Neural cell (in vitro differentiated cells): ENCODE results near the gene DPYSL4.

Experiments used
- CTCF ChIP-seq: fragments of 450-650 bp; IDR thresholded peaks from 2 replicates; pipeline ENCODE4 v1.5.1; 2014; ENCODE audit warnings: antibody characterized with exemption, mild to moderate bottlenecking, moderate library complexity; ENCODE audit not compliant: poor library complexity, severe bottlenecking
- EP300 ChIP-seq: fragments of 450-650 bp; conservative IDR thresholded peaks from 2 replicates; pipeline ENCODE4 v1.6.1; 2014; ENCODE audit warnings: antibody characterized with exemption, mild to moderate bottlenecking, moderate library complexity; ENCODE audit not compliant: poor library complexity, severe bottlenecking
- EZH2 ChIP-seq: fragments of 200-600, 300-800 bp; shearing (Covaris generic), sonication (generic); IDR thresholded peaks from 2 replicates; pipeline ENCODE4 v1.6.1; 2014; ENCODE audit warnings: antibody characterized with exemption, low read length, borderline replicate concordance, mild to moderate bottlenecking; ENCODE audit not compliant: insufficient read depth, poor library complexity, severe bottlenecking
- MXI1 ChIP-seq: fragments of 450-650 bp; conservative IDR thresholded peaks from 2 replicates; pipeline ENCODE4 v1.6.1; 2014; ENCODE audit warnings: antibody characterized with exemption, mild to moderate bottlenecking; ENCODE audit not compliant: poor library complexity, severe bottlenecking
- SMC3 ChIP-seq: fragments of 450-650 bp; conservative IDR thresholded peaks from 2 replicates; pipeline ENCODE4 v1.6.1; 2014; ENCODE audit warnings: antibody characterized with exemption, mild to moderate bottlenecking, moderate library complexity; ENCODE audit not compliant: poor library complexity
- TAF1 ChIP-seq: IDR thresholded peaks from 2 replicates; pipeline ENCODE4 v1.6.1; 2012; ENCODE audit warnings: low read depth

- no peak for TF ChIP-seq CTCF
- TF ChIP-seq EP300, result no peak
- no peak for TF ChIP-seq TAF1
- no peak for TF ChIP-seq EZH2
- TF ChIP-seq SMC3, result no peak
- TF ChIP-seq MXI1, result no peak
Observed at GRCh38 chr10:132229096-132229495, 42.3 kb downstream of the DPYSL4 start.
